ENCODE results near the gene TGFBR2. TPM values are rescaled to one million over a fixed set of nuclear protein-coding genes. Genes with fewer than 3 reads are reported as not detected.

Gene TGFBR2
- total and polyA plus RNA-seq, 2 of the 13 experiments (the other 11 are each of a cell fraction or from before 2014, with no cell fraction given): 82.2 to 187 TPM

- TF ChIP-seq ATF2 (CRISPR knock-in tag; IDR thresholded peaks at IDR 0.05) (no peak; the same call in 1 of the 2 replicates), ZNF260 (CRISPR knock-in tag; IDR thresholded peaks at IDR 0.05; ENCODE audit: borderline replicate concordance, low read depth) (no peak), HINFP (CRISPR knock-in tag; IDR thresholded peaks at IDR 0.05; ENCODE audit: low read depth) (no peak), NCOR1 (IDR thresholded peaks at IDR 0.05; ENCODE audit: borderline replicate concordance, low read length) (no peak), ZNF18 (CRISPR knock-in tag; IDR thresholded peaks at IDR 0.05; ENCODE audit: insufficient replicate concordance) (peak; percentile 68), NR0B2 (CRISPR knock-in tag; IDR thresholded peaks at IDR 0.05) (no peak), STAG1 (CRISPR knock-in tag; IDR thresholded peaks at IDR 0.05) (no peak), YEATS2 (CRISPR knock-in tag; IDR thresholded peaks at IDR 0.05; ENCODE audit: borderline replicate concordance) (no peak), ZMYM2 (CRISPR knock-in tag; IDR thresholded peaks at IDR 0.05) (no peak), KDM5A (IDR thresholded peaks at IDR 0.05; ENCODE audit: borderline replicate concordance, low read length) (peak; percentile 63; the same call in 1 of the 2 replicates), ZNF557 (CRISPR knock-in tag; IDR thresholded peaks at IDR 0.05) (no peak), EHMT2 (IDR thresholded peaks at IDR 0.05; ENCODE audit: borderline replicate concordance, low read depth, low read length) (no peak), ZBTB37 (CRISPR knock-in tag; IDR thresholded peaks at IDR 0.05) (no peak), CCAR2 (optimal IDR thresholded peaks at IDR 0.05; ENCODE audit: low read depth, low read length) (no peak), NR2F1 (CRISPR knock-in tag; IDR thresholded peaks at IDR 0.05) (peak in 1 of 2 experiments; percentile 18; a peak in 1 of 4 replicates)
Measured at GRCh38 chr3:30605706-30606300, 598 bp upstream of the TGFBR2 start (continued).

Measured in HepG2 (cell line).